CD4-positive, alpha-beta T cell treated with Interferon alpha-2 for 1 hour (primary cell): ENCODE data around the gene FHIT.
A peak's percentile ranks its signal among the peaks of the same experiment; 100 is the strongest.

Experiments
- DNase-seq, 2 donors: peaks; one replicate each; pipeline ENCODE4 v3.0.0-alpha.2; 2020 to 2022

The FHIT gene

GRCh38 chr3:59885101-59885500 is 1366.2 kb downstream of the FHIT start:
- DNase-seq = no peak

DNA sequence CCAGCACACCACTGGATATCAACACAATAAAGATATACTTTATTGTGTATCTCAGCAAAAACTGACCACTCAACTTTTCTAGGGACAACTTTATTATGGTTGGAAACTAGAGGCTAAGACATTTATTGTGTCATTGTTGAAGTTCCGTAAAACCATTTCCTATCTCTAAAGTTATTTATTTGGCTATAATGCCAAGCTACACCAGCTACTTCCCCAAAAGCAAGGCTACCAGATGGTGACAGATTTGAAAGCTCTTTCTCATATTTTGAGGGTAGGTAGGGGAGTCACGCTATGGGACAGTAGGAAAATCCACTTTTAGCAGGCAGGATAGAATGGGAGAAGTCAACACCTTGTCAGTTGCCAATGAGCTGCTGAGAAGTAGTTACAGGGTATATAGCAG is 1366.8 kb downstream of the FHIT start:
- no peak for DNase-seq

- no peak for DNase-seq
These were observed 1368.5 kb downstream of the FHIT start for GRCh38 chr3:59882746-59883145.

DNA sequence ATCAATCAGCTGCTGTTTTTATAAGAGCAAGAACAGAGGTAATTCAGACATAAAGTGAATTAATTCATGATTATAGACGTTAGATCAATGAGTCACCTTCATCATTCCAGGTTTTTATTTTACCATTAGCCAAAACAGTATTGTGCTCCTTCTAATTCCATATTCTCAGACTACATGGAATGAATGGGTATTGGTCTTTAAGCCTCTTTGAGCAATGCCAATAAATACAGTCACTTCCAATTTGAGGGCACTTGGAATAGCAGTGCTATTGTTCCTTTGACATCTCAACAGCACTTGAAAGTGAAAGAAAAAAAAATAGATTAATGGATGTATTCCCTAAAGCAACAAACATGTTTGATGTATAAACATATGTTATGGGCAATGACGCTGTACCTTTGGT is 1370.5 kb downstream of the FHIT start:
- no peak for DNase-seq

GRCh38 chr3:59879031-59879581 is 1372.1 kb downstream of the FHIT start:
- DNase-seq = no peak

- no peak for DNase-seq
These were observed 1373.2 kb downstream of the FHIT start for GRCh38 chr3:59878038-59878427.

DNA sequence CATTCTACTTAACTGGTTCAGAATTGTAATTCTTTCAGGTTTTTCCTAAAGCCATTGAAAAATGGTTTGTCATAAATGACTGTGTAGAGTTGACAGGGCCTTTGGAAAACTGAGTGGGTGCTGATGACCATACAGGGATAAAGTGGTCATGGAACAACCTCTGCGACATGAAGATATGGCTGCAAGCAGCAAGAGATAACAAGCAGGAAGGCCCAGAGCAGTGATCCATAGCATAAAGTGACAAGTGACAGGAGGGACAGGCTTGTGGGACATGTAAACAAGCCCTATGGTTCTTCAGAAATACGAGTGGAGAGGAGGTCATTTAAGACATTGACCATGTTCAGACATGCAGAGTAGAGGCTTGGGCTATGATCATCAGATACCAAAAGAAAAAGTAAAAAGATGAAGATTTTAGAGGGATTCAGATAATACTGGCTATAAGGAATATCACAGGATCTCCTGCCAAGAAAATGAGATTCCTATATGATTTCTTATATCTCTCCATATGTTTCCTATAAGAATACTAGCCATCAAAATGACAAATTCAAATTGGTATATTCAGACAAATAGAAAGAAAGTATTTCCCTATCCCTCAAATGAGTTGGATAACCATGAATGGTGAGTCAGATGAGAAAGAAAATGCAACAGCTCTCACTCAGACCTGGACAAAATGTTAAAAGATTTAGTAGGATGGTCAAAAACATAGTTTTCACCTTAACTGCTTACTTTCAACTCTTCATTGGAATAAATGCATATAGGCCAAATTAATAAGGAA is 1373.8 kb downstream of the FHIT start:
- DNase-seq = no peak

DNA sequence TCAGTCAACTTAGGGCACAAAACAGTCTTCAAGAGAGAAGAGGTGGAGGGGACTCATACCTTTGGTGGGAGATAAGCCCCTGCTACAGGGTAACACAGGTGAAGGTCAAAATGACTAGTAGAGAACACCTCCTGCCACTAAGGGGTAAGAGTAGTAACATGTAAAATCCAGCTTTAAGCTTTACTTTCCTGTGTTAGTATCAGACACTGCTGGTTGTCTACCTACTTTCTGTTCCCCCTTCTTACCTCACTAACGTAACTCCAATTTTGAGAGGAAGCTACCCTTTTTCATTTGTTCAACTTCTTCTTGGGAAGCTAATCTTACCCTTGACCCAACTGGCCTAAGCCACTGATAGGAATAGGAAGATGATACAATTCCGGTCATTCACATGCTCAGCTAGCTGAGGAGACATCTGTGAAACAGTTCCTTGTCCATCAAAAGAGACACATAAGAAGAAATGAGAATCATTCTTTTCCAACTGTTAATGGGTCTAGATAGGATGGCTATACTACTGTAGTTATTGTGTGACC is 1374.7 kb downstream of the FHIT start:
- DNase-seq = peak in 1 of 2 donors; percentile 5

DNA sequence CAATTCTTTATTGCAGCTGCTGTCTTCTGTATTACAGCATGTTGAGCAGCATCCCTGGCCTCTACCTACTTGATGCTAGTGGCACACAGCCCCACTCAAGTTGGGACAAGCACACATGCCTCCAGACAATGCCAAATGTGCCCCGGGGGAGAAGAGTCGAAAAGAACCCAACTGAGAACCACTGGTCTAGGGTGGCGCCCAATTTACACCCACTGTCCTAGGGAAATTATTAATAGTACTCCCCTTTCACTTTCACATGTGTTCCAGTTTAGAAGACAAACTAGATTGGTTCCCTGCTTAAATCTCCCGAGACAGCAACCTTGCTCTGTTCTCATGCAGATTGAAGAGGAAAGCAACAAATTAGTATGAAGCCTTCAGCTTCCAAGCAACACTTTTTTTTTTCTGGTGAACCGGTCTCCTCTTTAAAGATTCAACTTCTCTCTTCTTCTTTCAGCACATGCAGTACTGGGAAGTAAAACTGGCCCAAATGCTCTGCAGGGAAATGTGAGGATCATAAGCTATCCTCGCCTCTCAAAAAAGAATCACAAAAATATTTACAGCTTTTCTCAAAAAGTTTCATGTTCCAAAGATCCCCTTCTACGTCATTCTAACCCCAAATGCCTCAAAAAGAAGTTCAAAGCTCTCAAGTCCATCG is 1377.5 kb downstream of the FHIT start:
- DNase-seq = no peak

DNA sequence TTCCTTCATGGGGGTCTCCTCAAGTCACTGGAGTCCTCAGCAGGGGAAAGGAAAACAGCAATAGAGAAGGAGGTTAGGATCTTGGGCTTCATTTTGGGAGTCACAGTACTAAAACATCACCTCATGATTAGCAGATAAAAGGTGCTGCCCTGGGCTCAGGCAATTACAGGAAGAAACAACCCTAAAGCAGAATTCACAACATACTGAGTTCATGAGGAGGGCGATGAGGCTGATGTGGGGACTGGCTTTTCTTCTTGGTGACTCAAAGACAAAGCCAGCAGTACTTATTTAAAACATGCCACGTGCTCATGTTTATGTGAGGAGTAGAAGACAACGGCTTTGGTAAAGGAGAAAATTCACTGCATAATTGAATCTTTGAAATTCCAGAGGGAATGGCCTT is 1379.1 kb downstream of the FHIT start:
- DNase-seq = no peak

- DNase-seq = no peak
These were observed 1383.9 kb downstream of the FHIT start for GRCh38 chr3:59867185-59868002.

GRCh38 chr3:59866076-59866475 is 1385.2 kb downstream of the FHIT start:
- DNase-seq = no peak

DNA sequence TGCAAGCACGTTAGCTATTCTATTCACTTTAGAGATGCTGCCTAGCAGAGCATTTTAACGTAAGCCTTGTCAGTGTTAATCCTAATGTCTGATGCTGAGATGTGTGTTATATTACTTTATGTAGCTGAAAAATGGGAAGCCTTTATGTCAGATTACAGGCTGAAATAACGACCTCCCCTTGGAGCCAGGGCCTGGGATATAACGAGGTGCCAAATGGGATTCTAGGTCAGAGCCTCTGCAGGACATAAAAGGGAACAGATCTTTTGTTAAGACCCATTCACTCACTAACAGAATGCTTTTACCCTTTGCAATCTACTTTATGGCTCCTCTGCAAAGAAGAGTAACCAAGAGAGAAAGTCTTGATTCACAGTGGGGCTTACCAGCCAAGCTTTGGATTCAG is 1385.9 kb downstream of the FHIT start:
- no peak for DNase-seq

- no peak for DNase-seq
These were observed 1388.6 kb downstream of the FHIT start for GRCh38 chr3:59862686-59863085.

GRCh38 chr3:59857589-59858346 is 1393.5 kb downstream of the FHIT start:
- DNase-seq = peak; percentile 73

DNA sequence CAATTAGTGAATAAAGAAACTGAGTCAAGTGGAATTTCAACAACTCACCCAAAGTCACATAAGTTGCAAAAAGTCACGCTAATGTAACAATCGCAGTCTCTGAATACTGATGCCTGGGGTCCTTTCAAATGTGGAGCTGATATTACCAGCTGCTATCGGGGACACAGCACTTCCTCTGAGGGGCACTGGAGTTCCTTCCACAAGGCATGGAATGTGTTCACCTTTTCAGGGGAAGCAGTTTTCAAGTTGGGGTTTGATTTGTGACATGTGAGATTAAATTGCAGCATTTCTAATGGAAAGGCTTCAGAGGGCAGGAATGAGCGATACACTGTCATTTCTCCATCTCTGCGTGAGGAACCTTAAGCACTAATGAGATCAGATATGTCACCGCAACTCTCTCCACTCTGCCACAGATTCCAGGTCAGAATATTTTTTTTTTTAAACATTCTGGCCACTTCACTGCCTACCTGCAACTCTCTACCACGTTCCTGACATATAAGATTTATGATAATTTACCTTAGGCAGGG is 1394.3 kb downstream of the FHIT start:
- DNase-seq = no peak

GRCh38 chr3:59854061-59854709 is 1397.1 kb downstream of the FHIT start:
- no peak for DNase-seq

- no peak for DNase-seq
These were observed 1400.8 kb downstream of the FHIT start for GRCh38 chr3:59850417-59850816.

DNA sequence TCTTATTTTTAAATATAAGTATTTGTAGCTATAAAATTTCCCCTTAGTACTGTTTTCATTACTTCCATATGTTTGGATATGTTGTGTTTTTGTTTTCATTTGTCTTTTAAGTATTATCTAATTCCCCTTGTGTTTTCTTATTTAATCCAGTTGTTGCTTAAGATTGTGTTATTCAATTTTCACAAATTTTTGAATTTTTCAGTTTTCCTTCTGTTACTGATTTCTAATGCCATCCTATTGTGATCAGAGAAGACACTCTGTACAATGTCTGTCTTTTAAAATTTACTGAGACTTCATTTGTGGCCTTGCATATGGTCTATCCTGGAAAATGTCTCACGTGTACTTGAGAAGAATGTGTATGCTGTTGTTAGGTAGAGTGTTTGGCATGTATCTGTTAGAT is 1405.9 kb downstream of the FHIT start:
- no peak for DNase-seq

- DNase-seq = no peak
These were observed 1407.4 kb downstream of the FHIT start for GRCh38 chr3:59843821-59844220.

DNA sequence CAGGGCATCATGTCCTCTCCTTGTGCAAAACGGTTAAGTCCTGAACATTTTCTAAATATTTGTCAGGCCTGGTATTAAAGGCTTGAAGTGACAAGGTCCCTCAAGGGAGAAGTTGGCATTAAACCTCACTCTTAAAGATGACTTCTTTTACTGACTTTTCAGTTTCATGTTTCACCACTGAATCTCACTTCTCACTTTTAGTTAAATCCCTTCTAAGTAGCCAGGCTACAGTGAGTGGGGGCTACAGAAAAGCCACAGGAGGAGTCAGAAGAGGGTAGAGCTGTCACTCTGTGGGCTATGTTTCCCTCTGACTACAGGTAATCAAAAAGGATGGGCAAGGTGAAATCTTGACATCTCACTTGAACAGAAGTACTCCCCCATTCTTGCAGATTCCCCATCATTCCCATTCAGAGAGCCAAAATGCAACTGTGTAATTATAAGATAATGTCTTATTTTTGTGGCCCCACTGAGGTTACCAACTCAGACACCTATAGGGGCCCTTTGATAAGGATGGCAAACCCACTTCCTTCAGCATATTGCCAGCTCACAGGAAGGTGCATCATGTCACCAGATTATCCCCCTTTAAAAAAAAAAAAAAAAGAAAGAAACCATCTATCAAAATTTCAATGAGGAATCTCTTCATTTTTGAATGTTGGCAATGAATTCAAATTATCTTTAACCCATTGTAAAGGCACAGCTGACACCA is 1411.3 kb downstream of the FHIT start:
- peak in 1 of 2 donors; percentile 7 for DNase-seq
